HL-60/S4 treated with retinoic acid at 250 ng/mL for 4 days and 3 days (cell line): ENCODE results near the gene MAB21L4.

Experiments used
- in situ Hi-C: fragments of 300-500 bp; cut with MboI; formaldehyde crosslinking; loops from 2 replicates; pipeline ENCODE4 v1.7.0; 2022; ENCODE audit warnings: low sequenced_read_pairs

MAB21L4 gene

GRCh38 chr2:240895656-240896388, at the start of gene MAB21L4:
TSS of gene MAB21L4 (minus strand) at chr2:240896156. CDS start at chr2:240895997, 159 bp downstream.
- in situ Hi-C loops, result no loop called here

- in situ Hi-C loops, result no loop called here
Observed at GRCh38 chr2:240936106-240936505, 40.1 kb upstream of the MAB21L4 start.

- in situ Hi-C loops, result no loop called here
Observed at GRCh38 chr2:240935103-240935876, 39.3 kb upstream of the MAB21L4 start.

- in situ Hi-C loops, result no loop called here
Observed at GRCh38 chr2:240934701-240935102, 38.7 kb upstream of the MAB21L4 start.

GRCh38 chr2:240933966-240934700, 38.2 kb upstream of the MAB21L4 start:
- in situ Hi-C loops, result no loop called here

DNA sequence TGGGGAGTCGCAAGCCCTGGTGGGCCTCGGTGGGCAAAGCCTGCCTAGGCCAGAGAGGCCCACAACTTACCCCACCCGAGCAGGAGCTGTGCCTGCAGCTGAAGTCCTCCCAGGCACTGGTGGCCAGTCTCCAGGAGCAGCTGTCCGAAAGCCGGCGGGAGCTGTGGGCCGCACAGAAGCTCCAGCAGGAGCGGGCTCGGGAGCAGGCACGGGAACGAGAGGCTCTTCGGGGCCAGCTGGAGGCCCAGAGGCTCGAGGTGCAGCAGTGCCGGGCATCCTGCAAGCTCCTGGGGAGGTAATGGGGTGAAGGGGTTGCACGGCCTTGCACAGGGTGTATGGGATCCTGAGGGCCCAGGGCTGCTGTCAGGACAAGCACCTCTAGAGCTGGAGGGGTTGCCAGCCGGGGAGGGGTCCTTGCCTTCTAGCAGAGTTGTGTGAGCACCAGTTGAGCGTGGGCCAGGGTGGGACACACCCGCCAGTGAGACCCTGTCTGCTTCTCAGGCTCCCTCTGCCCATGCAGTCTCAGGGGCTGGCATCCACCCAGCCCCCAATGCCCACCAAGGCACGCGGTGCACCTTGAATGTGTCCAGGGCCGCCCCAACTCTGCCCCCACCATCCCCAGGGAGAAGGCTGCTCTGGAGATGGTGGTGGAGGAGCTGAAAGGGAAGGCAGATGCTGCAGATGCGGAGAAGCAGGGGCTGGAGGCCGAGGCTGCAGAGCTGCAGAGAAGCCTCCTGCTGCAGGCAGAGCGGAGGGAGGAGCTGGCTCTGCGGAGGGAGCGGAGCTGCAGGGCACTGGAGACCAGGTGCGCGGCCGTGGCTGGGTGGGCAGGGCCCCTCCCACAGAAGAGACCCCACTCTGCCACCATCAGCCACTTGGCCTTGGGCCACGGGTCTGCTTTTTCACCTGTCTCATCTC, 37.4 kb upstream of the MAB21L4 start:
- in situ Hi-C loops, result no loop called here

DNA sequence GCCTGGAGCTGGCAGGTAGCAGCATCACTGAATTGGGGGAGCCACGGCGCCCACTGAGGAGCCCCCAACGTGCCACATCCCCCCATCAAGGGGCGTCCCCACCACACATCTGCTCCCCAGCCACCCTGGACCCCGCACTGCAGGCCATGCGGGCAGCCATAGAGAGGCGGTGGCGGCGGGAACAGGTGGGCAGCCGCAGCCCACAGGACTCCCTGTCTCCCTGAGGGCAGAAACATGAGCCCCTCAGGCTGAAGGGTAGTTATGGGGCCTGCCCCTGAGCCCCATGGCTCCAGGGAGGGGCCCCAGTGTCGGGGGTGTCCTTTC, 36.7 kb upstream of the MAB21L4 start:
- in situ Hi-C loops, result no loop called here

DNA sequence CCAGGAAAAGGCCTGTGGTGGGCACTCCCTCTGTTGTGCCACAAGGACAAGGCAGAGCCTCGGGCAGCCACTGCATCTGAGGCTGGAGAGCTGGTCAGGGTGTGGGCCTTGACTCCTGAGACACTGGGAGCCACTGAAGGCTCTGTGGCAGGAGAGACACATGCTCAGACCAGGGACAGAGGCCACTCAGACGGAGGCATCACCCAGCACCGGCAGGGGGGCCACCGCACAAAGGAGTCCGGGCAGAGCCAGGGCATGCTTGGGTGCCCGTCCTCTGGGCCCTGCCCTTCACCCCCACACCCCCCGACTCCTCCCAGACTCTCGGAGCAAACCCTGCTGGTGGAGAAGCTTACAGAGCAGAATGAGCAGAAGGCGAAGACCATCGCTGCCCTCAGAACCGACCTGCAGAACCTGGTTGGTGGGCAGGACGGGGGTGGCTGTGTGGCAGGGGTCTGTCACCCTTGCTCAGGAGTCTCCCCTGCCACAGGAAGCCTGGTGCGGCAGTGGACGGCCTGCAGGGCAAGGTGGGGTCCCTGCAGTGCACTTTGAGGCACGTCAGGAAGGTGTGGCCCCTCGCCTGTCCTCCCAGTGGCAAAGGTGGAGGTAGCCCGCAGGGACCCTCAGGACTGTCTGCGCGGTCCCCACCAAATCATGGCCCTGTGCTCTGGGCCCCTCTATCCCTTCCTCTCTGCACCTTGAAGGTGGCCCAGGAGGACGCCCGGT, 36.2 kb upstream of the MAB21L4 start:
- in situ Hi-C loops, result no loop called here

- in situ Hi-C loops, result no loop called here
Observed at GRCh38 chr2:240931319-240931949, 35.5 kb upstream of the MAB21L4 start.

DNA sequence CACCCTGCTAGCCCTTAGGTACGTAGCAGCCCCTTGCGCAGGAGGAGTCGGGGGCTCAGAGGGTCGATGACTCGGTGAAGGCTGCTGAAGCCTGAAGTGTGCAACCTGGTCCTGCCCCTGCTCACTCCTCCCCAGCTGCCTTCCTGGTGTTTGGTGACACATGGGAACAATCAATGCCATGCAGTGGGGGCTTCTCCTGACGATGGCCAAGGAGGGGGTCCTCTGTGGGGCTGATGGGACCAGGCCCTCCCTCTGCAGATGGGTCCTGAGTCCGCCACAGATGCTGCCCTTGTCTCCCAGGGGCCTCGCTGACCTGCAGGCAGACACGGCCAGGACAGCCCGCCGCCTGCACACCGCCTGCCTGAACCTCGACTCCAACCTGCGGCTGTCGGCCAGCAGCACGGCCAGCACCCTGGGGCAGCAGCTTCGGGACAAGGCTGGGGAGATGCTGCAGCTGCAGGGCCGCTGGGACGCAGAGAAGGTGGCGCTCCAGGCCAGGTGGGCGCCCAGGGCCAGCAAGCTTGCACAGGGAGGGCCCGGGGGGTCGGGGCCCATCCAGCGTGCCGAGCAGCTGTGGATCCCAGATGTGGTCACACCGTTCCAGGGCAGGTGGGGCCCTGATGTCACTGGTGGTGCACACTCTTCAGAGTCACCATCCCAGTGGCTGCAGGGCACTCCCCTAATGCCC, 34.8 kb upstream of the MAB21L4 start:
- in situ Hi-C loops, result no loop called here

GRCh38 chr2:240930096-240930630, 34.2 kb upstream of the MAB21L4 start:
- in situ Hi-C loops, result no loop called here

DNA sequence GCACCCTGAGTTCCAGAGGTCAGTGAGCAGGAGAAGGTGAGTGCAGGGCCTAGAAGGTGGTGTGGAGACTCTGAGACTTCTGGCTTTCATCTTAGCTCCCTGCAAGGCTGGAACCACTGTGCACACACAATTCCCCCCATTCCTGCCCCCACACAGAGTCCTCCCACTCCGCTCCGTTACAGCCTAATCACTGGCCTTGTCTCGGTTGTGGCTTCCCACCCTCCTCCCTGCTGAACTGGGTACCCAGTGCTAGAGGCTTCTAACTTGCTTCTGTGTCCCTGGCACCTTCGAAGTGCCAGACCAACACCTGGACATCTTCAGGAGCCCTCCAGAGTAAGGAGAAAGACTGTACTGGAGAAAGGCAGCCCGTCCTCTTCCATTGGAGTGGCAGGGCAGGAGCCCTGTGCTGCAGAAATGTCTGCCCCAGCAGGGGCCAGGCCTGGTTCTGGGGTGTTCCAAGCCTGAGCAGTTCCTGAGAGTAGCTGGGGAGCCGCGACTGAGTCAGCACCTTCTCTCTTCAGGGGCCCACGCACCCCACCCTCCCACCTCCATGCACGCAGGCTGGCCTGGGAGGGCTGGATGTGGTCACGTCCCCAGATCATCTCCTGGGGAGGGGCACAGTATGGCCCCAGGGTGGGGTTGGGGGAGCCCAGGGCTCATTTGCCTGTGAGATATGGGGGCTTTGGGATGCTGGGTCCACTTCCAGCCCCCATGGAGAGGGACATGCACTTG, 33.6 kb upstream of the MAB21L4 start:
- in situ Hi-C loops, result no loop called here

- in situ Hi-C loops, result no loop called here
Observed at GRCh38 chr2:240928476-240929363, 32.8 kb upstream of the MAB21L4 start.

- in situ Hi-C loops, result no loop called here
Observed at GRCh38 chr2:240927390-240927781, 31.4 kb upstream of the MAB21L4 start.

GRCh38 chr2:240926516-240927389, 30.8 kb upstream of the MAB21L4 start:
- in situ Hi-C loops, result no loop called here
